Measurements from ENCODE around the gene PRKX. TPM values are rescaled to one million over a fixed set of nuclear protein-coding genes. Genes with fewer than 3 reads are reported as not detected.
"Not testable (repeated sequence)": the region's sequence is repeated elsewhere in the genome, so short reads cannot be mapped to it uniquely, and the experiment has no call there.

The PRKX gene
- total RNA-seq, 1 donor: 72.7 TPM

DNA sequence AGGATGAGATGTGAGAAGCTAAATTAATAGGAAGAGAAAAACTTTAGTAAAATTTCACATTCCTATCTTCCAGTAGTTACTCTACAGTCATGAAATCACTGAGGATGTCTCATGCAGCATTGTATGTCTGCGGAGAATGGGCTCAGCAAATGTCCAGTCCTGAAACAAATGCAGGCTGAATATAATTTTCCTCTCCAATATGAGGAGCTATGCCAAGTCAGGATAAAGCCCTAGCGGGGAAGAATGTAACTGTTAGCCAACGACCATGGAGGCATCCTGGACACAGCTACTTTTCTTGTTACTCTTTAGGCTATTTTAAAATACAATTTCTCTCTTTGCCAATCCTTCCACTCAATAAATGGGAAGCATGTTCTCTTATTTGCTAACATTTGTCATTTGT is 127.7 kb downstream of the PRKX start:
- H3K4me3 ChIP-seq (ENCODE audit: low read length): no peak overlapping the region
- H3K4me1 ChIP-seq (ENCODE audit: insufficient read depth, low read length): no peaks in the 10 kb centered on the region
- H3K27me3 ChIP-seq (ENCODE audit: insufficient read depth, low read length): no peaks in the 10 kb centered on the region
- no peaks in the 10 kb centered on the region for H3K9me3 ChIP-seq (ENCODE audit: low read depth, low read length)

DNA sequence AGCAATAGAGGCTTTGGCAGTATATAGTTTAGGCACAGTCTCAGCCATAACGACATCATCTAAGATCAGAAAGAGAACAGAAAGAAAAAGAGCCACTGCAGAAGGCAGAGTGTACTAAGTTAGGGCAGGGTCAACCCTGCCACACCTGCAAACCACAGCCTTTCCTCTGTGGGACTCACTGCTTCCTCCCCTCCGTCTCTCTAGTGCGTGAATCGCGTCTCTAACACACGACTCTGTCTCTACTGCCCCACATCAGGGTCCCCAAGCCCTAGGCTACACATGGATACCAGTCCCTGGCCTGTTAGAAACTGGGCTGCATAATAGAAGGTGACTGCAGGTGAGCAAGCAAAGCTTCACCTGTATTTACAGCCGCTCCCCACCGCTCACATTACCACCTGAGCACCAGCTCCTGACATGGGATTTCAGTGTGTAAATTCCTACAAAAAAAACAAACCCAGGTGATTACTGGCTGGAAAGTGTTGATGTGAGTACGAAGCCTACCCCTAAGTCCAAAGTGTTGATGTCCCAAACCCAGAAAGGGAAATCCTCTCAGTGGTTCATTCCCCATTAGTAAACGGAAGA is 128.9 kb downstream of the PRKX start:
- Histone ChIP-seq H3K4me3 (ENCODE audit: low read length) (no peak overlapping the region), H3K4me1 (ENCODE audit: insufficient read depth, low read length) (no peaks in the 10 kb centered on the region), H3K9me3 (ENCODE audit: low read depth, low read length) (no peaks in the 10 kb centered on the region), H3K27me3 (ENCODE audit: insufficient read depth, low read length) (no peaks in the 10 kb centered on the region)

DNA sequence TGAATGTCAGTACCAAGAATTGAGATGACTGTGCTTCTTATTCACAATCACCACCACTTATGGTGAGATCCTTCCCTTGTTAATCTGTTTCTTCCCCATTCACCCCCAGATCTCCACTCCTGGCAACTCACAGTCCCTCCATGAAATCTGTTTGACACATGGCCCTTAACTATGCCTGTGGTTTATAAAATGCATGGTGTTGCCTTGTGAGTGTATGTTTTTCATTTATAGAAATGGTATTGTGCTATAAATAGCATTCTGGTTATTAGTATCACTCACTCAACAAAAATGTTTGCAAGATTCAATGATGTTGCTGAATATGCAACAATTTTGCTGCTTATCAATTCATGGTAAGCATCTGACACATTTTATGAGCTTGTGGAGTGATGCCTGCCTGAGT is 131.0 kb downstream of the PRKX start:
- no peak overlapping the region for H3K4me3 ChIP-seq (ENCODE audit: low read length)
- H3K27me3 ChIP-seq (ENCODE audit: insufficient read depth, low read length): no peaks in the 10 kb centered on the region
- no peaks in the 10 kb centered on the region for H3K4me1 ChIP-seq (ENCODE audit: insufficient read depth, low read length)
- H3K9me3 ChIP-seq (ENCODE audit: low read depth, low read length): no peaks in the 10 kb centered on the region

DNA sequence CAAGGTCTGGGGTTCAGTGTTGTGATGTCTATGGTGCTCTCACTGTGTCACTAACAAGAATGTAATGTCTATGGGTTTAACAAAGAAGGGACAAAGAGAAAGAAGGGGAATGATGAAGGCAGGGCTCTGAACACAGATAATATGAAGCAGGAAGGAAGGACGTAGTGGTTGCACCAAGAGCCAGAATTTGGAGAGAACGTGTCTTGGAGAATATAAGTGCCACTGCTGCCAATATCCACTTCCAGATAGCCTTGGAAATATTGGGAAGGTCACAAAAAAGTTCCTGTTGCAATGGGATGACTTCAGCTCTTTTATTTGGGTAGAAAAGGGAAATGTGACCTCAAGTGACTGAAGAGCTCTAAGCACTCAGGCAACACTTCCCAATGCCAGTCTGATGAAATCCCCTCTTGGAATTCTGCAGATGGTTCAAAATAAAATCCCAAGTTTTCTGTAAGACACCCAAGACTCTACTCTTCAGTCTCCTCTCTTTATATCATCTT is 131.8 kb downstream of the PRKX start:
- Histone ChIP-seq H3K4me1 (ENCODE audit: insufficient read depth, low read length) (no peaks in the 10 kb centered on the region), H3K27me3 (ENCODE audit: insufficient read depth, low read length) (no peaks in the 10 kb centered on the region), H3K4me3 (ENCODE audit: low read length) (no peak overlapping the region), H3K9me3 (ENCODE audit: low read depth, low read length) (no peaks in the 10 kb centered on the region)

DNA sequence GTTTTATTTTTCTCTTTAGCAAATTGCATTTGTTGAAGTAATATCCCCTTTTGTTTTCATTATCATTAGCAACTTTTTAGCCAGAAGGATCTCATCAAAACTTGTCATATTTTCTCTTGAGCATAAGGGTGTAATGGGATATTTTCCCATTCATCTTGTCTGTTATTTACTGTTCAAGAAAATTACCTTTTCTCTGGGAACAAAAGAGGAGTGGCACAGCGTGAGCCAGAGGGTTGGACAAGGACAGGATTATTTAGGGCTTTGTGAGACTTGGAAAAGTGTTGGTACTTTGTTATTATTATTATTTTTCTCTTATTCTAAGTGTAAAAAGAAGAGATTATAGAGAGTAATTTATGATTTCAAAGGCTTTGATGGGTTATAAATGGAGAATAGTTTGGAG is 135.9 kb downstream of the PRKX start:
- Histone ChIP-seq H3K4me1 (ENCODE audit: insufficient read depth, low read length) (no peaks in the 10 kb centered on the region), H3K9me3 (ENCODE audit: low read depth, low read length) (no peaks in the 10 kb centered on the region), H3K4me3 (ENCODE audit: low read length) (no peak overlapping the region), H3K27me3 (ENCODE audit: insufficient read depth, low read length) (no peaks in the 10 kb centered on the region)

DNA sequence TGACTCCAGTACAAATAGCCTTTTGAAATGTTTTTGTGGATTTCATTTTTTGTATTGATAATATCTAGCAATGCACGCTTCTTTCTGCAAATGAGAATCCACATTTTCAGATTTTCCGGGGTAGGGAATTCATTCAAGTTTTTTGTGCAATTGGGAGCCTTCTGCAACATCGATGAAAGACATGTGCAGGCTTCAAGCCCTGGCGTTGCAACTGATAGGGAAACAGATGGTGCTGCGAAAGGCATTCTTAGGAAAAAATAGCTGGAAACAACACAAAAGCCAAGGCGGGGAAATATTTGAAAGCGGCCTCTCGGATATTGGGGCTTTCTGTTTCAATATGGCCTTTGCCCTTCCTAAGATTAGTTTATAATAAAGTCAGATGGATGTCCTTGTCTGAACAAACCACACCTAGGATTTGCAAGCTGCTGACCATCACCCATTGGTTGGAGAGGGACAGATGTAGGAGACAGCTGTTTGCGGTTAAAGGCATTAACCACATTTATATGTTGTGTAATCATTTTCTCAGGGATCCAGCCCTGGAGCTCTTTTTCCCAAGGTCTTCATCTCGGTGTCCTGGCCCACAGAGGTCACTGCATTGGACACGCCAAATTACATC is 136.5 kb downstream of the PRKX start:
- H3K4me3 ChIP-seq (ENCODE audit: low read length): no peak overlapping the region
- H3K27me3 ChIP-seq (ENCODE audit: insufficient read depth, low read length): no peaks in the 10 kb centered on the region
- H3K9me3 ChIP-seq (ENCODE audit: low read depth, low read length): no peaks in the 10 kb centered on the region
- no peaks in the 10 kb centered on the region for H3K4me1 ChIP-seq (ENCODE audit: insufficient read depth, low read length)

DNA sequence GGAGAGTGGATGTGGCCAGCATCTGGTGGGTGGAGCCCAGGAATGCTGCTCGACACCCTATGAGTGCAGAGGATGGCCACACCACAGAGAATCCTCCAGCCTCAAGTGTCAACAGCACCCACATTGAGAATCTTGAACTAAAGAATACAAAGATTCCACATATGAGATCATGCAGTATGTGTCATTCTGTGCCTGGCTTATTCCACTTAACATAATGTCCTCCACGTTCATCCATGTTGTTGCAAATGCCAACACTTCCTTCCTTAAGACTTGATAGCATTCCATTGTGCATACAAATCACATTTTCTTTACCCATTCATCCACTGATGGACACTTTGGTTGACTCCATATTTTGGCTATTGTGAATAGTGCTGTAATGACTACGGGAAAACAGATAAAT is 145.8 kb downstream of the PRKX start:
- Histone ChIP-seq H3K27me3 (ENCODE audit: insufficient read depth, low read length) (no peaks in the 10 kb centered on the region), H3K9me3 (ENCODE audit: low read depth, low read length) (no peaks in the 10 kb centered on the region), H3K4me1 (ENCODE audit: insufficient read depth, low read length) (no peaks in the 10 kb centered on the region), H3K4me3 (ENCODE audit: low read length) (no peak overlapping the region)

DNA sequence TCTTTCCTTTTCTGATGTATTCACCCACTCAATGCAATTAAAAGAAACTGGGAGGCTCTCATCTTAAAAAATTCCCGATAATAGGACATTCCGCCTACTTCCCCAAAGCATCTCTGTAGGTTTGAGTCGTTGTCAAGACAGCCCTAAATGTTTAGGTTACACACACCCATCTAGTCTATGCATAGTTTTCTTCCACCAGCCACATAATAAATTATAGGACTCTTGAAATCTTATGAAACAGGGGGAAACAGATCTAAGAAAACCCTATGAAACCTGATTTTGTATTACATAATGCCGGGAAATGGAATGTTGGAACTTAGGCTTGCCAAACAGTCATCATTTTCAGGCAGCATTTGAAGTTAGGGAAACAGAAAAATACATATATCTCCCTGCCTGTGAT is 150.0 kb downstream of the PRKX start:
- Histone ChIP-seq H3K9me3 (ENCODE audit: low read depth, low read length) (no peaks in the 10 kb centered on the region), H3K4me1 (ENCODE audit: insufficient read depth, low read length) (no peaks in the 10 kb centered on the region)

DNA sequence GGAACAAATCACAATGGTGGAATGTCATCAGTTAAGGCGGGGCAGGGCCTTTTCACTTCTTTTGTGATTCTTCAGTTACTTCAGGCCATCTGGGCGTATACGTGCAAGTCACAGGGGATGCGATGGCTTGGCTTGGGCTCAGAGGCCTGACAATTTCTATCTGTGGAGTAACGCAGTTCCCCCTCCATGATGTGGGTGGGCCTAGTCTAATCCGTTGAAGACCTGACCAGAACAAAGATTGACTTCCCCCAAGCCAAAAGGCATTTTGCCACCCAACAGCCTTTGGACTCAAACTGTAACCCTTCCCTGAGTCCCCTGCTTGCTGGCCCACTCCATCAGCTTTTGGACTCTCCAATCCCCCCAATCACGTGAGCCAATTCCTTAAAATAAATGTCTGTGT is 153.4 kb downstream of the PRKX start:
- not testable (repeated sequence) for H3K27me3 ChIP-seq (ENCODE audit: insufficient read depth, low read length); H3K4me3 ChIP-seq (ENCODE audit: low read length); H3K9me3 ChIP-seq (ENCODE audit: low read depth, low read length); H3K4me1 ChIP-seq (ENCODE audit: insufficient read depth, low read length)

More for the DNA sequence above, 150.0 kb downstream of the PRKX start:
- Histone ChIP-seq H3K27me3 (ENCODE audit: insufficient read depth, low read length) (no peaks in the 10 kb centered on the region), H3K4me3 (ENCODE audit: low read length) (no peak overlapping the region)
